SU-DHL-6 (cell line): Measurements from ENCODE around the gene NAA38.

Experiments used
- H2AFZ ChIP-seq: fragments of 200-600 bp; sonication (generic); 2 replicates; pipeline ENCODE4 v1.6.1; 2014; ENCODE audit warnings: low read depth, mild to moderate bottlenecking, moderate library complexity, mixed read lengths, antibody characterized with exemption, low read length; ENCODE audit not compliant: severe bottlenecking
- H3F3A ChIP-seq: fragments of 200-600 bp; shearing (Covaris generic); 2 replicates; pipeline ENCODE4 v1.6.0; 2016; ENCODE audit warnings: antibody characterized with exemption, mild to moderate bottlenecking; ENCODE audit not compliant: insufficient read depth
- H3K27ac ChIP-seq: fragments of 200-600 bp; sonication (generic); 2 replicates; pipeline ENCODE4 v1.5.1; 2016; ENCODE audit warnings: low read depth, mild to moderate bottlenecking, low read length, moderate library complexity, mixed read lengths
- H3K27me3 ChIP-seq: fragments of 200-600 bp; sonication (generic), shearing (Covaris generic); 2 replicates; pipeline ENCODE4 v1.6.0; 2014; ENCODE audit warnings: mild to moderate bottlenecking, low read length
- H3K36me3 ChIP-seq: fragments of 200-600 bp; sonication (generic); 2 replicates; pipeline ENCODE4 v1.6.1; 2014; ENCODE audit warnings: mild to moderate bottlenecking, low read length, mixed read lengths
- H3K4me2 ChIP-seq: fragments of 300-600, 200-600 bp; shearing (Covaris generic), sonication (generic); 2 replicates; pipeline ENCODE4 v1.6.0; 2014; ENCODE audit warnings: low read length, low read depth, mild to moderate bottlenecking; ENCODE audit not compliant: poor library complexity, severe bottlenecking
- H3K4me3 ChIP-seq: fragments of 200-600 bp; sonication (generic); 2 replicates; pipeline ENCODE4 v1.5.1; 2014; ENCODE audit warnings: antibody characterized with exemption, low read length, mild to moderate bottlenecking, mixed read lengths; ENCODE audit not compliant: insufficient read depth, poor library complexity, severe bottlenecking
- H3K79me2 ChIP-seq: fragments of 200-600 bp; sonication (generic); 2 replicates; pipeline ENCODE4 v1.6.1; 2014; ENCODE audit warnings: mild to moderate bottlenecking, low read length, moderate library complexity; ENCODE audit not compliant: insufficient read depth
- H3K9ac ChIP-seq: fragments of 200-600 bp; sonication (generic); 2 replicates; pipeline ENCODE4 v1.7.0; 2014; ENCODE audit warnings: mild to moderate bottlenecking, low read length
- H3K9me2 ChIP-seq: fragments of 200-600 bp; sonication (generic); replicated peaks from 2 replicates; pipeline ENCODE4 v1.6.1; 2014; ENCODE audit warnings: low read length; ENCODE audit not compliant: insufficient read depth
- H3K9me3 ChIP-seq: fragments of 200-600 bp; sonication (generic); 2 replicates; pipeline ENCODE4 v1.6.1; 2014; ENCODE audit warnings: low read length, mixed read lengths; ENCODE audit not compliant: insufficient read depth
- H4K20me1 ChIP-seq: fragments of 200-600 bp; sonication (generic); 2 replicates; pipeline ENCODE4 v1.6.1; 2014; ENCODE audit warnings: low read depth, mild to moderate bottlenecking, antibody characterized with exemption, low read length, moderate library complexity, mixed read lengths
- CTCF ChIP-seq: fragments of 200-600 bp; sonication (generic); IDR thresholded peaks from one replicate; pipeline ENCODE4 v1.5.1; 2017; ENCODE audit warnings: antibody characterized with exemption, mild to moderate bottlenecking, low read length, moderate library complexity; ENCODE audit not compliant: insufficient read depth, poor library complexity, severe bottlenecking
- EZH2phosphoT487 ChIP-seq: fragments of 200-600 bp; sonication (generic), shearing (Covaris generic); conservative IDR thresholded peaks from 2 replicates; pipeline ENCODE4 v1.6.1; 2018; ENCODE audit warnings: mild to moderate bottlenecking, antibody characterized with exemption, low read length, moderate library complexity, mixed read lengths

Gene NAA38

GRCh38 chr17:7817643-7817964 lies 39.8 kb downstream of the NAA38 start:
- Histone ChIP-seq H3K9ac (no peak overlapping the region), H3K9me2 (no peaks in the 10 kb centered on the region), H3K4me3 (no peak overlapping the region), H3K27ac (no peak overlapping the region), H4K20me1 (no peaks in the 10 kb centered on the region), H3K9me3 (no peaks in the 10 kb centered on the region), H2AFZ (no peak overlapping the region), H3K4me2 (no peak overlapping the region), H3K79me2 (no peaks in the 10 kb centered on the region), H3K36me3 (no peaks in the 10 kb centered on the region), H3K27me3 (no peaks in the 10 kb centered on the region), H3F3A (no peaks in the 10 kb centered on the region)
- TF ChIP-seq EZH2phosphoT487 (no peak), CTCF (no peak)

- Histone ChIP-seq H3K9me2 (no peaks in the 10 kb centered on the region), H3K27ac (no peak overlapping the region), H3K9ac (no peak overlapping the region), H4K20me1 (no peaks in the 10 kb centered on the region), H3K27me3 (no peaks in the 10 kb centered on the region), H3K36me3 (no peaks in the 10 kb centered on the region), H2AFZ (no peak overlapping the region), H3K9me3 (no peaks in the 10 kb centered on the region), H3K4me3 (no peak overlapping the region), H3K79me2 (no peaks in the 10 kb centered on the region), H3F3A (no peaks in the 10 kb centered on the region), H3K4me2 (no peak overlapping the region)
- TF ChIP-seq EZH2phosphoT487 (no peak), CTCF (no peak)
These were observed 40.3 kb downstream of the NAA38 start for GRCh38 chr17:7816926-7817642.

- no peak overlapping the region for H2AFZ ChIP-seq
- no peaks in the 10 kb centered on the region for H3K36me3 ChIP-seq
- no peaks in the 10 kb centered on the region for H3F3A ChIP-seq
- H3K9me3 ChIP-seq, result no peaks in the 10 kb centered on the region
- no peaks in the 10 kb centered on the region for H3K27me3 ChIP-seq
- no peak overlapping the region for H3K27ac ChIP-seq
- no peak overlapping the region for H3K4me3 ChIP-seq
- TF ChIP-seq EZH2phosphoT487 (no peak), CTCF (no peak)
- H3K9me2 ChIP-seq, result no peaks in the 10 kb centered on the region
- no peaks in the 10 kb centered on the region for H3K79me2 ChIP-seq
- no peaks in the 10 kb centered on the region for H4K20me1 ChIP-seq
- no peak overlapping the region for H3K4me2 ChIP-seq
- H3K9ac ChIP-seq, result no peak overlapping the region
These were observed 42.4 kb downstream of the NAA38 start for GRCh38 chr17:7814969-7815368.
